Measurements from ENCODE around the gene ATP5F1A. TPM values are rescaled to one million over a fixed set of nuclear protein-coding genes. Genes with fewer than 3 reads are reported as not detected.
A peak's percentile ranks its signal among the peaks of the same experiment; 100 is the strongest.
"Not testable (repeated sequence)": the region's sequence is repeated elsewhere in the genome, so short reads cannot be mapped to it uniquely, and the experiment has no call there.

Gene ATP5F1A
- total RNA-seq, 1 experiment from 2014 or later = 625 TPM

- no CpG with 5 or more reads among the region's 3 CpGs for WGBS (ENCODE audit: extremely low coverage, insufficient read length, low lambda C conversion rate)
Measured at GRCh38 chr18:46133534-46133933, 35.4 kb upstream of the ATP5F1A start.

GRCh38 chr18:46130549-46130948 lies 32.5 kb upstream of the ATP5F1A start:
- not testable (repeated sequence) for H2BK20ac ChIP-seq (ENCODE audit: low read depth, low read length, poor library complexity, severe bottlenecking); H2AFZ ChIP-seq (ENCODE audit: low read length); H3K4ac ChIP-seq (ENCODE audit: low read depth, low read length); H3K56ac ChIP-seq (ENCODE audit: insufficient read length, low read depth, low read length); H4K91ac ChIP-seq (ENCODE audit: insufficient read length, low read depth, low read length); H3K4me1 ChIP-seq (ENCODE audit: insufficient read depth, low read length); H2BK5ac ChIP-seq (ENCODE audit: insufficient read length, low read length); H3K79me1 ChIP-seq (ENCODE audit: insufficient read depth, low read depth, low read length, poor library complexity, severe bottlenecking); H3K27me3 Mint-ChIP-seq (ENCODE audit: low read depth); H4K5ac ChIP-seq (ENCODE audit: insufficient read length, low read depth, low read length); H3K4me2 ChIP-seq (ENCODE audit: insufficient read depth, insufficient read length, low read length); H4K8ac ChIP-seq (replicated peaks; ENCODE audit: insufficient read length, low read depth, low read length); H3K27ac ChIP-seq (ENCODE audit: insufficient read length, low read depth, low read length); H3T11ph ChIP-seq (ENCODE audit: low read length); H2BK12ac ChIP-seq (ENCODE audit: insufficient read length, low read depth, low read length); H3K18ac ChIP-seq (ENCODE audit: insufficient read length, low read depth, low read length); H2BK120ac ChIP-seq (ENCODE audit: low read depth, low read length, poor library complexity, severe bottlenecking); H4K20me1 ChIP-seq (ENCODE audit: control insufficient read depth, insufficient read depth, insufficient read length); H3K9ac ChIP-seq (ENCODE audit: extremely low read depth, insufficient read length, low read length); H3K23ac ChIP-seq (ENCODE audit: insufficient read length, low read depth, low read length); H2AK5ac ChIP-seq (ENCODE audit: insufficient read length, low read length); H3K9me3 ChIP-seq (ENCODE audit: control insufficient read depth, low read depth, low read length); H3K14ac ChIP-seq (ENCODE audit: insufficient read depth, low read length); H3K4me3 Mint-ChIP-seq; H2BK15ac ChIP-seq (ENCODE audit: low read depth, low read length); H3K9me3 Mint-ChIP-seq; DNase-seq; H3K79me2 ChIP-seq (ENCODE audit: insufficient read depth, low read length); H3K27me3 ChIP-seq (ENCODE audit: insufficient read depth, low read length); H3K23me2 ChIP-seq (ENCODE audit: insufficient read length, low read depth, low read length, poor library complexity, severe bottlenecking); H3K4me1 Mint-ChIP-seq
- WGBS (ENCODE audit: extremely low coverage, insufficient read length, low lambda C conversion rate) = no CpG with 5 or more reads among the region's 8 CpGs
- Mint-ChIP-seq H3K36me3 (ENCODE audit: insufficient read depth in 1 of 3, low read depth in 3 of 3) (peaks cover 19 to 48% (median 35%) of the 10 kb centered on the region in 3 experiments; a peak in 6 of 7 replicates), H3K27ac (peak overlapping the region in 1 of 3 experiments; percentile 64; a peak in 2 of 7 replicates)

More at GRCh38 chr18:46133534-46133933, 35.4 kb upstream of the ATP5F1A start:
- Histone ChIP-seq H2AK5ac (ENCODE audit: insufficient read length, low read length) (no peak overlapping the region), H3K9ac (ENCODE audit: extremely low read depth, insufficient read length, low read length) (no peak overlapping the region), H3K27me3 (ENCODE audit: insufficient read depth, low read length) (no peaks in the 10 kb centered on the region), H3T11ph (ENCODE audit: low read length) (no peak overlapping the region), H4K20me1 (ENCODE audit: control insufficient read depth, insufficient read depth, insufficient read length) (no peaks in the 10 kb centered on the region), H3K23me2 (ENCODE audit: insufficient read length, low read depth, low read length, poor library complexity, severe bottlenecking) (no peaks in the 10 kb centered on the region), H3K27ac (ENCODE audit: insufficient read length, low read depth, low read length) (no peak overlapping the region), H3K23ac (ENCODE audit: insufficient read length, low read depth, low read length) (no peak overlapping the region), H4K91ac (ENCODE audit: insufficient read length, low read depth, low read length) (no peak overlapping the region), H2AFZ (ENCODE audit: low read length) (no peak overlapping the region), H4K5ac (ENCODE audit: insufficient read length, low read depth, low read length) (no peak overlapping the region), H3K4me2 (ENCODE audit: insufficient read depth, insufficient read length, low read length) (no peak overlapping the region), H3K56ac (ENCODE audit: insufficient read length, low read depth, low read length) (no peak overlapping the region), H3K9me3 (ENCODE audit: control insufficient read depth, low read depth, low read length) (no peaks in the 10 kb centered on the region), H3K14ac (ENCODE audit: insufficient read depth, low read length) (no peak overlapping the region), H2BK20ac (ENCODE audit: low read depth, low read length, poor library complexity, severe bottlenecking) (no peak overlapping the region), H4K8ac (replicated peaks; ENCODE audit: insufficient read length, low read depth, low read length) (no peak overlapping the region), H3K18ac (ENCODE audit: insufficient read length, low read depth, low read length) (no peak overlapping the region), H2BK15ac (ENCODE audit: low read depth, low read length) (no peak overlapping the region), H3K79me1 (ENCODE audit: insufficient read depth, low read depth, low read length, poor library complexity, severe bottlenecking) (no peaks in the 10 kb centered on the region), H2BK120ac (ENCODE audit: low read depth, low read length, poor library complexity, severe bottlenecking) (no peak overlapping the region), H2BK12ac (ENCODE audit: insufficient read length, low read depth, low read length) (no peak overlapping the region), H2BK5ac (ENCODE audit: insufficient read length, low read length) (no peak overlapping the region), H3K4ac (ENCODE audit: low read depth, low read length) (no peak overlapping the region), H3K79me2 (ENCODE audit: insufficient read depth, low read length) (no peaks in the 10 kb centered on the region), H3K4me1 (ENCODE audit: insufficient read depth, low read length) (peaks cover 3% of the 10 kb centered on the region; the same call in 1 of the 2 replicates)
- H3K27me3 Mint-ChIP-seq (ENCODE audit: low read depth) = no peaks in the 10 kb centered on the region
- no peak for TF ChIP-seq CTCF (conservative IDR thresholded peaks at IDR 0.05)
- DNase-seq = no peak
- peaks cover 12 to 23% of the 10 kb centered on the region in 2 experiments for H3K4me1 Mint-ChIP-seq
- H3K36me3 Mint-ChIP-seq (ENCODE audit: insufficient read depth in 1 of 3, low read depth in 3 of 3) = peaks cover 7 to 23% (median 14%) of the 10 kb centered on the region in 3 experiments; a peak in 6 of 7 replicates
- H3K4me3 Mint-ChIP-seq = no peak overlapping the region
- H3K27ac Mint-ChIP-seq = peak overlapping the region in 2 of 3 experiments; percentile 9 to 71; a peak in 1 of 7 replicates
- no peaks in the 10 kb centered on the region for H3K9me3 Mint-ChIP-seq
